Activated CD4-positive, CD25-positive, alpha-beta regulatory T cell treated with anti-CD3 and anti-CD28 coated beads, Interleukin-2, amount 50 U/mL, for 72 hours (primary cell): Measurements from ENCODE around the gene PHETA1.
"Not testable (repeated sequence)": the region's sequence is repeated elsewhere in the genome, so short reads cannot be mapped to it uniquely, and the experiment has no call there.

Experiments
- DNase-seq: peaks from one replicate; pipeline ENCODE4 v3.0.0; 2021

Gene PHETA1

DNA sequence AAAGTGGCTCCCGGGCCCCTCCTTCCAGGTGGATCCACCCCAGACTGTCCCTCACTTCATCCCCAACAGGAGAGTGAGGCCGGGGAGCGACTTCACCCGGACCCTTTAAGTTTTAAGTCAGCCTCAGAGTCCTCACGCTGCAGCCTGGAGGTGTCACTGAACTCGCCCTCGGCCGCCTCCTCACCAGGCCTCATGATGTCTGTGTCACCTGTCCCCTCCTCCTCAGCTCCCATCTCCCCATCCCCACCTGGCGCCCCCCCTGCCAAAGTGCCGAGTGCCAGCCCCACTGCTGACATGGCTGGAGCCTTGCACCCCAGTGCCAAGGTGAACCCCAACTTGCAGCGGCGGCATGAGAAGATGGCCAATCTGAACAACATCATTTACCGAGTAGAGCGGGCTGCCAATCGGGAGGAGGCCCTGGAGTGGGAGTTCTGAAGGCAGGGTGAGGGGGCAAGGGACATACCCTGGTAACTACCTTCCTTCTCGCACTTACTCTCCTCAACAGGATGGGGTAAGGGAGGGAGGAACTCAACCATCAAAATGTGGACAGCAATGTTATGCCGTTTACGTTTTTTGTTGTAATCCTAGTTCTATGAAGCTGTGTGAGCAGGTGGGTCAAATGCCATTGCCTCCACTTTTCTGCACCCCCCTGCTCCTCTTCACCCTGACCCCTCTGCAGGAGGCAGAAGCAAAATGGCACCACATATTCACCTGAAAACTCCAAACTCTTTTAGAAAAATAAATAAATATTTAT lies 20.8 kb downstream of the PHETA1 start:
- DNase-seq, result no peak

DNA sequence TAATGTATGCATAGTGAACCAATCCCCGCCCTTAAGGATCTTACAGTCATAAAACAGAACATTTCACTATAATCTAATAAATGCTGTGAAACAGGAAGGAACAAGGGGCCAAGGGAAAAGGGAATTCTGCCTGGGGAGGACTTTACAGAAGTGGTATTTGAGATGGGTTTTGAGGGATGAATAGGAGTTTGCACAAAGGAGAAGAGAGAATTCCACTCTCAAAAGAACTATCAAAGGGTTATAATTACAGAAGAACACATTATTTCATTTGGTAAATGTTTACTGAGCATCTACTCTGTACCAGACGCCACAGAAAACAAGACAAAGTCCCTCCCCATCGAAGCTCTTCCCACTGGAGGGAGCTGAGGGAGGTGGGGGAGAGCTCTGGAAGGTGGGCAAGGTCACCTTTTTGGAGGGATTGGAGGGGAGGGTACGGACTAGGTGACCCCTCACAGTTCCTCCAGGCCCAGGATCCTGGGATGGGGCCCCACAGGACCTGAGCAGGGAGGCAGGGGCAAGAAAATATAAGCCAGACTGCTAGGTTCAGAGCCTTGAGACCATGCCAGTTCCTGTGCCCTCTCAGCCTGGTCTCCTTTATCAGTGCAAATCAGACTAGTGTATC lies 24.5 kb downstream of the PHETA1 start:
- no peak for DNase-seq

DNA sequence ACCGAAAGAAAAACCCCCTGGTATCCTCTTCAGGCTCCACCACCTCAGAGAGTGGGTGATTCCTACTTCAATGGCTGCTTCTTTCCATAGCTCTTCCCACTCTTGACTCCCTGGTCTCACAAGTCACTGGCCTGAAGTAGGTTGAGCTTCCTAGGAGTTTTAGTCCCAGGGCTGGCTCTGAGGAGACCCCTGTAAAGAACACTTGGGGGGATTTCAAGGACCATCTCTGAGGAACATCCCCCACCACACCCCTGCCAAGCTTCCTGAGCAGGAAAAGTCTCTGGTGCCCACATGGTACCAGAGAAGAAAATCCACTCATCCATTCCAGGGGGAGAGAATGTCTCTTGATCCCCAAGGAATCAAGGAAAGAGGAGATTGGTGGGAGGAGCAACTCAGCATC lies 25.7 kb downstream of the PHETA1 start:
- DNase-seq, result no peak

DNA sequence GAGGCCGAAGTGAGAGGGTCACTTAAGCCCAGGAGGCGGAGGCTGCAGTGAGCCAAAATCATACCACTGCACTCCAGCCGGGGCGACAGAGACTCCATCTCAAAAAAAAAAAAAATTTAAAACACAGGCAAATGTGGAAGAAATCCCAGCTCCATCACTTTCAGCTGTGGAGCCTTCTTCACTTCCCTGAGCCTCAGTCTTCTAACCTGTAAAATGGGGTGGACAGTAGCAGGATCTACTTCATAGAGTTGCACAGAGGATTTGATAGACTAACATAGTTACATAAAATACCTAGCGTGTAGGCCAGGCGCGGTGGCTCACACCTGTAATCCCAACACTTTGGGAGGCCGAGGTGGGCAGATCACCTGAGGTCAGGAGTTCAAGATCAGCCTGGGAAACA lies 26.5 kb downstream of the PHETA1 start:
- no peak for DNase-seq

DNA sequence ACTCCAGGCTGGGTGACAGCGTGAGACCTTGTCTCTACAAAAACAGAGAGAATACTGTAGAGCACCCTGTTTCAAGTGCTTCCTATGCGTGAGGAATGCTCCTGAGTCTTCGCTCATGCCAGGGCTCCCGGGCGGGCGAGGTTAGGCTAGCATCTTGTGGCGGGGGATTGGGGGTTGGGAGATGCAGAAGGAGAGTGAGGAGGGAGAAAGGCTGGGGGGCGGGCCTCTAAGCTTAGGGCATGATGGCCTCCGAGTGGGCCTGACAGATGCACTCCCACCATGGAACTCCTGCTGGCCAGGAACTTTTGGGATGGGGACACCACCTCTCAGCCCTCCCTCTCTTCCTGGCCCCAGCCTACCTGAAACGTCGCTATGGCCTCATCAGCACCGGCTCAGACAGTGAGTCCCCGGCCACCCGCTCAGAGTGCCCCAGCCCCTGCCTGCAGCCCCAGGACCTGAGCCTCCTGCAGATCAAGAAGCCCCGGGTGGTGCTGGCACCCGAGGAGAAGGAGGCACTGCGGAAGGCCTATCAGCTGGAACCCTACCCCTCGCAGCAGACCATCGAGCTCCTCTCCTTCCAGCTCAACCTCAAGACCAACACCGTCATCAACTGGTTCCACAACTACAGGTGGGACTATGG lies 27.3 kb downstream of the PHETA1 start:
- DNase-seq, result no peak

DNA sequence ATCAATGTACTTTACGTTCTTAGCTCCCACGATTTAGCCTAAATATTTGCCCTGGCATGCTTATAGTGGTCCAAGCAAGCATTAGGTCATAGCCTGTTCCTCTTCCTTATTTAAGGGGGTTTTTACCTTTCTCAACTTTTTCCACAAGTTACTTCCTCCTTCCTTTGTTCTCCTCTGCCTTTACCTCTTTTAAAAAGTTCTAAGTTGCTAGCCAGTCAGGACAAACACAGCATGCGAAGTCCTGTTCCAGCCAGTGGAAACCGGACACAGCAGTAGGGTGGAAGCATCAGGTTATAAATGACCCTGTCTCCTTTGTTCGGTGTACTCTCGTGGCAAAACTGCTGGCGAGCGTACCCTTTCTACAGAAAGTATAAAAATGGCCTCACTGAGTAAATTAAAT lies 28.2 kb downstream of the PHETA1 start:
- not testable (repeated sequence) for DNase-seq

DNA sequence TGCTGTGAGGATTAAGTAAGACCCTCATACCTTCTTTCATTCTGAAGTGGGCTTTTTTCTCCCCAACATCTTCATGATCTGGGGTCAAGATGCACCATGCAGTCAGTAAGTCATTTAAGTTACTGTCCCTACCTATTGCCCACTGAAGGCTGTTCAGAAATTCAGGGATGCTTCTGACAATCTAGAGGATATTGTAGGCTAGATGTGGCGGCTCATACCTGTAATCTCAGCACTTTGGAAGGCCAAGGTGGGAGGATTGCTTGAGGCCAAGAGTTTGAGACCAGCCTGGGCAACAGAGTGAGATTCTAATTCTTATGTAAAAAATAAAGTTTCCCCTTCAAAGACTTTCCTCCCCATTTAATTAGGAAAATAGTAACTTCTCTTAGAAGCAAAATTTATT lies 28.7 kb downstream of the PHETA1 start:
- DNase-seq, result no peak

DNA sequence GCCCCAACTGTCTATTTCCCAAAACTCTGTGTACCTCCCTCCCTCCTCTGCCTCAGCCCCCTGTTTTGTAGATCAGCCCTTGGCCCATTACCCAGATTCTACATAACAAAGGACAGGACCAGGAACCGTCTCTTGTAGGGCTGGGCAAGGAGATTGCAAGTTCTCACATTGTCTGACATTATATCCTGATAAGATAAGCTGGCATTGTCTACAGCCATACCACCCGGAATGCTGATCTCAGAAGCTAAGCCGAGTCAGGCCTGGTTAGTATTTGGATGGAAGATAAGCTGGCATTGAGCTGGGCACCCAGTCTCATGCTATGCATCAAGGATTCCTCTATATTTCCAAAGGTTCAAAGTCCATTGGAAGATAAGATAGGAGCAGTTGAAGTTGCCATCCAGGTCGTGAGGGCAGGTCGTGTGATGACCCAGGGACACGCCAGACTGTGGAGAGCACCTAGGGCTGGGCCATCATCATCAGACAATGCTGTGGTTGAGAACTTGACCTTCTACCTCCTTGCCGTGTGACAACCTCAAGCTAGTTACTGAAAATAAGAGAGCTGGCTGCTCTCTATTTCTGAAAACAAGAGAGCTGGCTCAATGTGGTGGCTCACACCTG lies 29.5 kb downstream of the PHETA1 start:
- no peak for DNase-seq

DNA sequence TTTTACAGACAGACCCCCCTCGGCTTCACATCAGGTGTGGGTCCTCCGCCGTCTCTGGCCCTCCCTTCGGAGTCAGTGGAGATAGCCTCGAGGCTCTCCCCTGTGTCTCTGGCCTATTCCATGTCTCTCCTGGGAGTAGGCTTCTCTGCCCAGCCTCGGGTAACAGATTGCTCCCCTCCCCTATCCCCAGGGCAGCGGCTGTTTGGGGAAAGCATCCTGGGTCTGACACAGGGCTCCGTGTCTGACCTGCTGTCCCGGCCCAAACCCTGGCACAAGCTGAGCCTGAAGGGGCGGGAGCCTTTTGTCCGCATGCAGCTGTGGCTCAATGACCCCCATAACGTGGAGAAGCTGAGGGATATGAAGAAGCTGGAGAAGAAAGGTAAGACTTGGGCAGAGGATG lies 30.8 kb downstream of the PHETA1 start:
- no peak for DNase-seq

DNA sequence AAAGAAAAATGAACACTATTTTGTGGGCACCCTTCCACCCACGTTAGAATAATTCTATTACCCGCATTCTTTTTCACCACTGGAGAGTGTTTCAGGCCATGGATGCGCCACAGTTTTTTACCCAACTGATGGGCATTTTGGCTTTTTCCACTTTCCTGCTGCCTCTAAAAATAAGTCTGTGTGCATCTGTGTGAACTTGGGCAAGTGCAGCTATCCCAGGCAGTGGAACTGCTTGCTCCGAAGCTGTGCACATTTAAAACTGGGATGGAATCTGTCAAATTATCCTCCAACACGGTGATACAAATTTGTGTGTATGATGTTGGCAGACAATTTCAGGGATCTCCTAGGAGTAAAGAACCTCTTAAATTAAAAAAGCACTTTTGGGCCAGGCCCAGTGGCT lies 31.5 kb downstream of the PHETA1 start:
- no peak for DNase-seq

DNA sequence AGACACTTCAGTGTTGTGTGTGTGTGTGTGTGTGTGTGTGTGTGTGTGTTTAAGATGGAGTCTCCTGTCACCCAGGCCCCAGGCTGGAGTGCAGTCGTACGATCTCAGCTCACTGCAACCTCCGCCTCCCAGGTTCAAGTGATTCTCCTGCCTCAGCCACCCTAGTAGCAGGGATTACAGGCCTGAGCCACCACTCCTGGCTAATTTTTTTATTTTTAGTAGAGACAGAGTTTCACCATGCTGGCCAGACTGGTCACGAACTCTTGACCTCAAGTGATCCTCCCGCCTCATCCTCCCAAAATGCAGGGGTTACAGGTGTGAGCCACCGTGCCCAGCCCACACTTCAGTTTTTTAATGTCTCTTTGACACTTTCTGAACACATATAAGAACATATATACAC lies 32.5 kb downstream of the PHETA1 start:
- not testable (repeated sequence) for DNase-seq

DNA sequence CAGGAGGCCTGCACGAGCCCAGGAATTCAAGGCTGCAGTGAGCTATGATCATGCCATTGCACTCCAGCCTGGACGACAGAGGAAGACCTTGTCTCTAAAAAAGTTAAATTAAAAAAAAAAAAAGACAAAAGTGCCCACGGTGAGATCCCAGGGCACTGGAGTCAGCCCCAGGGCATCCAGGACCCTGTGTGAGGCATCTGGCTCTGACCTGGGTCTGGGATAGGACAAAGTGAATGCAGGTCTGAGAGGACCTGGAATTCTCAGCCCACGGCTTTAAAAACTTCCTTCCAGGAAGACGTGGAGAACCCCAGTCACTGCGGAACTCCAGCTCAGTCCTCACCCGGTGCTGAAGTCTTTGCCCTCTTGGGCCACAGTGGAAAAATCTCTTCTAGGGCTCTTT lies 33.1 kb downstream of the PHETA1 start:
- DNase-seq, result no peak

DNA sequence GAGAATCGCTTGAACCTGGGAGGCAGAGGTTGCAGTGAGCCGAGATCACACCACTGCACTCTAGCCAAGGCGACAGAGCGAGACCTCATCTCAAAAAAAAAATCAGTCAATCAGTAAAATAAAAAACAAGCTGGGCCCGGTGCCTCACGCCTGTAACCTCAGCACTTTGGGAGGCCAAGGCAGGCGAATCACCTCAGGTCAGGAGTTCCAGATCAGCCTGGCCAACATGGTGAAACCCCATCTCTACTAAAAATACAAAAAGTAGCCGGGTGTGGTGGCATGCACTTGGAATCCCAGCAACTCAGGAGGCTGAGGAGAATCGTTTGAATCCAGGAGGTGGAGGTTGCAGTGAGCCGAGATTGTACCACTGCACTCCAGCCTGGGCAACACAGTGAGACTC lies 33.6 kb downstream of the PHETA1 start:
- DNase-seq, result not testable (repeated sequence)

DNA sequence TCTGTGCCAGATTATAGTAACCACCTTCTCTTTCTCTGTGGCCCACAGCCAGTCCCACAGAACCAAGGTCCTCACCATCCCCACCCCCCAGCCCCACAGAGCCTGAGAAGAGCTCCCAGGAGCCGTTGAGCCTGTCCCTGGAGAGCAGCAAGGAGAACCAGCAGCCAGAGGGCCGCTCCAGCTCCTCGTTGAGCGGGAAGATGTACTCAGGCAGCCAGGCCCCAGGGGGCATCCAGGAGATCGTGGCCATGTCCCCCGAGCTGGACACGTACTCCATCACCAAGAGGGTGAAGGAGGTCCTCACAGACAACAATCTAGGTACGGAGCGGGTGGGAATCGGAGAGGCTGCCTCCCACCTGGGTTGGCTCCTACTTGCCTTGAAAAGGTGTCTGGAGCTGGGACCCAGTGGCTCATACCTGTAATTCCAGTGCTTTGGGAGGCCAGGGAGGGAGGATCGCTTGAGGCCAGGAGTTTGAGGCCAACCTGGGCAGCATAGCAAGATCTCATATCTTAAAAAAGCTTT lies 34.4 kb downstream of the PHETA1 start:
- no peak for DNase-seq

DNA sequence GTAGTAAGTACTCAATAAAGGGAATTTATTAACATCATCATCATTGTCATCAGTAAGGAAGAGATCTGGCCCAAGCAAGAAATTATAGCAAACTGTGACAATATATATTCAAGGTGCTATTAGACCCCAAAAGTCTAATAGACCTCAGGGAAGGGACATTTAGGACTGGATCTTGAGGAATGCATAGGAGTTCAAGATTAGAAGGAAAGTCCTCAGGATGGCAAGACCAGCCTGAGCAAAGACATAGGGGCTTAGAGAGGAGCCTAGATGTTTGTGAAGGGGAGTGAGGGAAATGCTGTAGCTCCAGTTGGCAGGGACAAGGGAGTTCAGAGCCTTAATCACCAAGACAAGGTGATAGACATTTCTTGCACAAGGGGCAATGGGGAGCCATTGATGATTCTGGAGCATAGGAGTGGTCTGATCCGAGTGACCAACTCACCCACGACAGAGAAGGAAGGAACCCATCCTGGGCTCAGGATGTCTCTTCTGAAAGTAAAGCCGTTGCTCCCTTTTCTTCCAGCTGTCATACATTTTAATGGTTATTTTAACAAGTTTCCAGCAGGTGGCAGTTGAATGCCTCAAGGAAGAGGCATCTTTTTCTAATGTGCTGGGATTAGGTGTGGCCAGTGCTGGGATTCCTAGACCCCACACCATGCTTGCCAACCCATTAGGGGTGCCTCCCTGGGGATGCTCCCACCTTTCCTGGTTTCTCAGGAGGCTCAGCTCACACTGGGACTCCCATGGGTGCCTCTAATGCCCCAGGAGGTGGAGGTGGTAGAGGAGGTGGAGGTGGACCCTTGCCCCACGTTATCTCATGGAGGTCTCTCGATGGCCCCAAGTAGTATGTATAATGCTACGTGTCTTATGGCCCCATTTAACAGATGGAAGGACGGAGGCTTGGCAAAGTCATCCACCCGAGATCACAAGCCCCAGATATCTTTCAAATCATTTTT lies 37.8 kb downstream of the PHETA1 start:
- DNase-seq, result no peak

DNA sequence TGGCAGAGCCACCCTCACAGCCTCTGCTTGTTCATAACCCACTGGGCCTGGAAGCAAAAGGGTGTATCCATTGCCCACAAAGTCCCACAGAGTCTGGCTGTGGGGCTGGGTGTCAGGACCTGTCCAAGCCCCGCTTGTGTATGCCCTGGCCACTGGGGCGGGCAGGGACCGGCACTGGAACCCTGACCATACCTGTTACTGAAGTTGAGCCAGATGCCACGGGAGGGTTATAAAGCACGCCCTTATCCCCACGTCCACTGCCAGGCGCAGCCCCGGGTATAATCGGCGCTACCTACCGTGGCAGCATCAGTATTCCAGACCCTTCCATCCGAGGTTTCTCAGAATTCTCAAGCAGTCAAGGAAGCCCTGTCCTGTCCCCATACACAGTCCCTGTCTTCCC lies 40.8 kb downstream of the PHETA1 start:
- no peak for DNase-seq

DNA sequence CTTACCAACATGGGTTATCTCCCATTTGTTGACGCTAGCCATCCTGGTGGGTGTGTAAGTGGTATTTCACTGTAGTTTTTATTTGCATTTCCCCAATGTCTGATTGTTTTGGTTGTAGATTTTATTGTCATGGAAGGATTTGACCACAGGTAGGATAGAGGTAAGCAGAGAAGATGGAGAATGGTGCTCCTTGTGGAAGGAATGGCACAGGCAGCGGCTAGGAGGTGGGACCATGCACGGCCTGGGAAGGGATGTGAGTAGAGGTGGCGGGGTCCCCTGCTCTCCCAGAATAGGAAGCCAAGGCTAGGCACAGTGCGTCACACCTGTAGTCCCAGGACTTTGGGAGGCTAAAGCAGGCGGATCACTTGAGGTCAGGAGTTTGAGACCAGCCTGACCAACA lies 41.4 kb downstream of the PHETA1 start:
- no peak for DNase-seq

DNA sequence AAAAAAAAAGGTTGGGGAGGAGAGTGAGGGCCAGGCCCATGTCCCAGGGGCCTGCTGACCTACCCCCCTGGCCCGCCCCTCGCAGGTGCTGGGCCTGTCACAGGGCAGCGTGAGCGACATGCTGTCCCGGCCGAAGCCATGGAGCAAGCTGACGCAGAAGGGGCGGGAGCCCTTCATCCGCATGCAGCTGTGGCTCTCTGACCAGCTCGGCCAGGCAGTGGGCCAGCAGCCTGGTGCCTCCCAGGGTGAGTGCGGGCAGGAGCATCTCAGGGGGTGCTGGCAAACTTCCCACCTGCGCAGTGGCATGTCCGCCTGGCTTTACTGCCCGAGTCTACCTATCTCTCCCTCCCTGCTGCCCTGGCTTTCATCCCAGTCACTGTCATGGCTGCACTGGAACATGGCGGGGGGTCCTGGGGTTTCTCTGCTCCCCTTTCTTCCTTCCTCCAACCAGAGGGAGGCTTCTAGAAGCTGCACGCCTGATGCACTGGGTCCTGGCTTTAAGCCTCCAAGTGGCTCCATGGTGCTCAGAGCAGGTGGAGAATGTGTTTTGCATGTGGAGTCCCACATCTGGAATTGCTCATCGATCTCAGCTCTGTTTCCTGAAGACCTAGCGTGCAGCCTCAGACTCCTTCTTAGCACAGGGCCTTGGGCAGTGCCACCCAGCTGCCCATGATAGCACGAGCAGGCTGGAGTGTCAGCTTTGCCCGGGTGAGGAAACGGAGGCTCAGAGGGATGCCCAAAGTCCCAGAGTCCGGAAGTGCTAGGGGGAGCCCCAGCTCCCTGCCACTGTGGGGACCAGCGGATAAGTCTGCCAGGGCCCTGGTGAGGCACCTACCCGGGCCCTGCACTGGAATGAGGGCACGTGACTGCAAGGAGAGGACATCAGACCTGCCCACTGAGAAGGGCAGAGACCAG lies 46.3 kb downstream of the PHETA1 start:
- DNase-seq, result no peak

DNA sequence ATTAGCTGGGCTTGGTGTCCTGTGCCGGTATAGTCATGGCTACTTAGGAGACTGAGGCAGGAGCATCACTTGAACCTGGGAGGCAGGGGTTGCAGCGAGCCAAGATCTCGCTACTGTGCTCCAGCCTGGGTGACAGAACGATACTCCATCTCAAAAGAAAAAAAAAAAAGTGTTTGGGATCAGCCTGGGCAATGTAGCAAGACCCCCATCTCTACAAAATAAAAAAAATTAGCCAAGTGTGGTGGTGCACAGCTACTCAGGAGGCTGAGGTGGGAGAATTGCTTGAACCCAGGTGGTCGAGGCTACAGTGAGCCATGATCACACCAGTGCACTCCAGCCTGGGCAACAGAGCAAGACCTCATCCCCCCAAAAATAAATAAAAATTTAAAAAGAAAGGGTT lies 47.6 kb downstream of the PHETA1 start:
- DNase-seq, result no peak

DNA sequence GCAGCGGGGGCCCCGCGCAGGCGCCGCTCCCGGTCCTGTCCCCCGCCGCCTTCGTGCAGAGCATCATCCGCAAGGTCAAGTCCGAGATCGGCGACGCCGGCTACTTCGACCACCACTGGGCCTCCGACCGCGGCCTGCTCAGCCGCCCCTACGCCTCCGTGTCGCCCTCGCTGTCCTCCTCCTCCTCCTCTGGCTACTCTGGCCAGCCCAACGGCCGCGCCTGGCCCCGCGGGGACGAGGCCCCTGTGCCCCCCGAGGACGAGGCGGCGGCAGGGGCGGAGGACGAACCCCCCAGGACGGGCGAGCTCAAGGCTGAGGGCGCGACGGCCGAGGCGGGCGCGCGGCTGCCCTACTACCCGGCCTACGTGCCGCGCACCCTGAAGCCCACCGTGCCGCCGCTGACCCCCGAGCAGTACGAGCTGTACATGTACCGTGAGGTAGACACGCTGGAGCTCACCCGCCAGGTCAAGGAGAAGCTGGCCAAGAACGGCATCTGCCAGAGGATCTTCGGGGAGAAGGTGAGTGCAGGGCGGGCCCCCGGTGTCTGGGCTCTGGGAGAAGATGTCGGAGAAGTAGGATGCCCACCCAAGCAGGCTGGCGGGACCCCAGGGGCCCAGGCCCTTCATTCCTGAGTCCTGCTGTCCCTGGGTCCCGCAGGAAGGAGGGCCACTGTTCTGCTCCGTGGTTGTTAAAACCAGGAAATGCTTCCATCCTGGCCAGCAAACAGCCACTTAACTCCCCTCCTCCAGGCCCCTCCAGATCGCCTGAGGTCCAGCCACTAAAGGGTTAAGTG lies 48.4 kb downstream of the PHETA1 start:
- DNase-seq, result no peak
